ENCODE data around the gene GMPS.
"Not testable (repeated sequence)": the region's sequence is repeated elsewhere in the genome, so short reads cannot be mapped to it uniquely, and the experiment has no call there.

Gene GMPS

DNA sequence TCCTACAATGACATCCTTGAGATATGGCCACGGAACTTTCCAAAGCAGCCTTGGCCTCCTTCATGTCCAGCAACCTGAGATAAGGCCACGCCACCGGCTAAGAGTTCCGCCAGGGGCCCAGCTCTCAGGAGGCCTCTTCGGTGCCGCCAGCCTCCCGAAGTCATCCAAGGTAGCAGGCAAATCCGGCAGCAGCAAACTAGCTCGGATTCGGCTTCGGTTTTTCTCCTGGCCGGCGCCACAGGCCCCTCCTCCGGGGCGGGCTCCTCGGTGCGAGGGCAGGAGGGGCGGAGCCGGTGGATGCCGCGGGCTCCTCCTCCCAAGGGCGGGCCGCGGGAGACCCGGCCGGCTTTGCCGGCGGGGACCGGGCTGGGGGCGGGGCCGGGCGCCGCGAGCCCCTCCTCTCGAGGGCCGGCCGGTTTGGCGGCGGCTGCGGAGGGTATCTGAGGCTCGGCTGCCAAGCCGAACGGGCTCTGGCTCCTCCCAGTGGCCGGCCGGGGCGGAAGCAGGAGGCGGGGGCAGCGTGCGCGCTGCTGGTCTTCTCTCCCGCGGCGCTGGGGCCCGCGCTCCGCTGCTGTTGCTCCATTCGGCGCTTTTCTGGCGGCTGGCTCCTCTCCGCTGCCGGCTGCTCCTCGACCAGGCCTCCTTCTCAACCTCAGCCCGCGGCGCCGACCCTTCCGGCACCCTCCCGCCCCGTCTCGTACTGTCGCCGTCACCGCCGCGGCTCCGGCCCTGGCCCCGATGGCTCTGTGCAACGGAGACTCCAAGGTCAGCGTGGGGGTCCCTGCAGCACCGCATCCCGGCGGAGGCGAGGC lies at the start of gene GMPS:
Gene GMPS (plus strand): TSS at position 518 of the 812 bp plus-strand sequence. CDS start 221 bp downstream, at position 739.
- peak within 1 kb of the TSS; percentile 98 for H3K4me3 ChIP-seq (replicated peaks; ENCODE audit: low read depth, low read length)
- no peaks in the 10 kb centered on the region for H3K27me3 ChIP-seq (replicated peaks; ENCODE audit: control insufficient read depth, insufficient read depth, low read length)
- peak; percentile 95 for DNase-seq (ENCODE audit: extremely low read depth, insufficient read length)
- TF ChIP-seq, protein P1, sequence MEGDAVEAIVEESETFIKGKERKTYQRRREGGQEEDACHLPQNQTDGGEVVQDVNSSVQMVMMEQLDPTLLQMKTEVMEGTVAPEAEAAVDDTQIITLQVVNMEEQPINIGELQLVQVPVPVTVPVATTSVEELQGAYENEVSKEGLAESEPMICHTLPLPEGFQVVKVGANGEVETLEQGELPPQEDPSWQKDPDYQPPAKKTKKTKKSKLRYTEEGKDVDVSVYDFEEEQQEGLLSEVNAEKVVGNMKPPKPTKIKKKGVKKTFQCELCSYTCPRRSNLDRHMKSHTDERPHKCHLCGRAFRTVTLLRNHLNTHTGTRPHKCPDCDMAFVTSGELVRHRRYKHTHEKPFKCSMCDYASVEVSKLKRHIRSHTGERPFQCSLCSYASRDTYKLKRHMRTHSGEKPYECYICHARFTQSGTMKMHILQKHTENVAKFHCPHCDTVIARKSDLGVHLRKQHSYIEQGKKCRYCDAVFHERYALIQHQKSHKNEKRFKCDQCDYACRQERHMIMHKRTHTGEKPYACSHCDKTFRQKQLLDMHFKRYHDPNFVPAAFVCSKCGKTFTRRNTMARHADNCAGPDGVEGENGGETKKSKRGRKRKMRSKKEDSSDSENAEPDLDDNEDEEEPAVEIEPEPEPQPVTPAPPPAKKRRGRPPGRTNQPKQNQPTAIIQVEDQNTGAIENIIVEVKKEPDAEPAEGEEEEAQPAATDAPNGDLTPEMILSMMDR (IDR thresholded peaks at IDR 0.05; ENCODE audit: insufficient read depth, low read length, poor library complexity, severe bottlenecking): peak; percentile 35
- no peaks in the 10 kb centered on the region for H3K36me3 ChIP-seq (ENCODE audit: control insufficient read depth, insufficient read depth, low read length)

DNA sequence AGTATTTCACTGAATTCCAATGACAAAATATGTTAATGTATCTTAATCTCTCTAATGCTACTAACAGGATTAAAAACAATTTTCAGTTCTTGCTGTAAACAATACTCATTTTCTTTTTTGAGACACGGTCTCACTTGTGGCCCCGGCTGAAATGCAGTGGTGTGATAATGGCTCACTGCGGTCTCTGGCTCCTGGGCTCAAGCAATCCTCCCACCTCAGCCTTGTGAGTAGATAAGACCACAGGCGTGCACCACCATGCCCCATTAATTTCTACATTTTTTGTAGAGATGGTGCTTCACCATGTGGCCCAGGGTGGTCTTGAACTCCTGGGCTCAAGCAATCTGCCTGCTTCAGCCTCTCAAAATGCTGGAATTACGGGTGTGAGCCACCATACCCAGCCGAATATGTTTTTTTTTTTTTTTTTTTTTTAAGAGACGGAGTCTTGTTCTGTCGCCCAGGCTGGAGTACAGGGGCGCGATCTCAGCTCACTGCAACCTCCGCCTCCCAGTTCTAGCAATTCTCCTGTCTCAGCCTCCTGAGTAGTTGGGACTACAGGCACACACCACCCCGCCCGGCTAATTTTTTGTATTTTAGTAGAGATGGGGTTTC lies 41.9 kb upstream of the GMPS start:
- not testable (repeated sequence) for H3K27me3 ChIP-seq (replicated peaks; ENCODE audit: control insufficient read depth, insufficient read depth, low read length); H3K4me3 ChIP-seq (replicated peaks; ENCODE audit: low read depth, low read length); H3K36me3 ChIP-seq (ENCODE audit: control insufficient read depth, insufficient read depth, low read length); DNase-seq (ENCODE audit: extremely low read depth, insufficient read length)

DNA sequence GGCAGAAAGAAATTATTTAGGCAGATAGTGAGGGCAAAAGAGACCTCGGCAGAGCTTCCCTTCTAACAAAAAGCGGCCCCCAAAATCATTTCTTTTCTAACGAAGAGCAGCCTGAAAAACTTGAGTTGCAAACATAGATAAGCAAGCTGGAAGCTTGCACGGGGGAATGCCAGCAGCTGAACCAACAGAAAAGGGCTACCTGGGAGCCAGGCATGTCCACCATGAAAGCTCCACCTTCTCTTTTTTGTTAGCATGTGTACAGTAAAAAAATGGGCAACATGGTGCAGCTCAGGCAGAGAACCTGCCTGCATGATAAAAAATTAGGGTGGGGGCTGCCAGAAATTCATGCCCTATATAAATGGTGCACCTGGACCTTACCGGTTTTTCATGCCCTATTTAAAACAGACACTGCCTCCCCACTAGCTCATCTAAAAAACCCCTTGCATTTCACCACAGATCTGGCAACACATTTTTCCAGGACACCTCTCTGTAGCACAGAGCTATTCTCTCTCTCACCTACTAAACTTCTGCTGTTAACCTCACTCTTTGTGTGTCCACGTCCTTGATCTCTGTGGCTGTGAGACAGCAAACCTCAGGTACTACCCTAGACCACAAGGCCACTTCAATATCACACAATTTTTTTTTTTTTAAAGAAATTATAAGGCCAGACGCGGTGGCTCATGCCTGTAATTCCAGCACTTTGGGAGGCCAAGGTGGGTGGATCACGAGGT lies 34.9 kb upstream of the GMPS start:
- no peak overlapping the region for H3K4me3 ChIP-seq (replicated peaks; ENCODE audit: low read depth, low read length)
- TF ChIP-seq, protein P1 (IDR thresholded peaks at IDR 0.05; ENCODE audit: insufficient read depth, low read length, poor library complexity, severe bottlenecking): no peak
- no peaks in the 10 kb centered on the region for H3K27me3 ChIP-seq (replicated peaks; ENCODE audit: control insufficient read depth, insufficient read depth, low read length)
- DNase-seq (ENCODE audit: extremely low read depth, insufficient read length): no peak
- H3K36me3 ChIP-seq (ENCODE audit: control insufficient read depth, insufficient read depth, low read length): peaks cover 3% of the 10 kb centered on the region

DNA sequence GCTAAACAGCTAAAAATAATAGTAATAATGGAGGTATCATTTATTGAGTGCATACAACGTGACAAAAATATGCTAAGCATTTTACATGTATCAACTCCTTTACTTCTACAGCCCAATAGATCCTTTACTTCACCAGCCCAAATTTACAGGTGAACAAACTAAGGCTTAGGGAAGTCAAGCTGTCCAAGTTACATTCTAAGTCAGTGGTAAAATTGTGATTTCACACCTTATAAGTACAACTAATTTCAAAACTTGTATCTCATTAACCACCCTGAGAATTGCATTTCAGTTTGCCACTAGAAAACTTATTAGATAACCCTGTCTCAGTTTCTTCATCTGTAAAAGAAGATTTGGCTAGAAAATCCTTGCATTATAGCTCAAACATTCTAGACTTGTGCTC lies 26.9 kb upstream of the GMPS start:
- no peaks in the 10 kb centered on the region for H3K27me3 ChIP-seq (replicated peaks; ENCODE audit: control insufficient read depth, insufficient read depth, low read length)

DNA sequence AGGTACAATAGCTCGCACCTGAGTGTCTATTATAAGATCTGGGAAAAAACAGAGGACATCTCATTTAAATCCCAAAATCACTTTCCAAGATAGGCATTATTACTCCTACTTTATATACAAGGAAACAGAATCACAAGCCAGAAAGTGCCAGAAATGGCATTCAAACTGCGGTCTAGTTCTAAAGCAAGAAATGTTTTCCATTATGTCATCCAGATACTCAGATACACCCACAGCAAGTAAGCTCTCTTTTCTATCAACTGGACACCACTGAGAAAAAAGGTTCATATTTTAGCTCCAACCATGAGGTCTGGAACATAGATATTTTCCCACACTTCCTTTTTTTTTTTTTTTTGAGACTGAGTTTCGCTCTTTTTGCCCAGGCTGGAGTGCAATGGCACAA lies 24.3 kb upstream of the GMPS start:
- TF ChIP-seq, protein P1 (IDR thresholded peaks at IDR 0.05; ENCODE audit: insufficient read depth, low read length, poor library complexity, severe bottlenecking): no peak

More for the DNA sequence above, 26.9 kb upstream of the GMPS start:
- TF ChIP-seq, protein P1 (IDR thresholded peaks at IDR 0.05; ENCODE audit: insufficient read depth, low read length, poor library complexity, severe bottlenecking): no peak
- DNase-seq (ENCODE audit: extremely low read depth, insufficient read length): no peak
- Histone ChIP-seq H3K4me3 (replicated peaks; ENCODE audit: low read depth, low read length) (no peak overlapping the region), H3K36me3 (ENCODE audit: control insufficient read depth, insufficient read depth, low read length) (no peaks in the 10 kb centered on the region)

DNA sequence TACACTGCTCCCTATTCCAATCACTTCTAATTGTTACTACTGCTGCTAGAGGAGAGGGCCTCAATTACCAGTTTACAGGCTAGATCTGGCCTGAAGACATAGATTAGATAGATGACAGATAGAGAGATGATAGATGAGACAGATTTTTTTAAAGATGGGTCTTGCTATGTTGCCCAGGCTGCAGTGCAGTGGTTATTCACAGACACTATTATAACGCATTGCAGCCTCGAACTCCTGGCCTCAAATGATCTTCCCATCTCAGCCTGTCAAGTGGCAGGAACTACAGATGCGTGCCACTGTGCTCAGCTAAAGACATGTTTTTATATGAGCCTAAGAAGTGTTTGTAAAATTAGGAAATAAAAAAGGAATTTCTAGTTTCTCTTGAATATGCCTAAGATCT lies 22.5 kb upstream of the GMPS start:
- Histone ChIP-seq H3K27me3 (replicated peaks; ENCODE audit: control insufficient read depth, insufficient read depth, low read length) (no peaks in the 10 kb centered on the region), H3K4me3 (replicated peaks; ENCODE audit: low read depth, low read length) (no peak overlapping the region), H3K36me3 (ENCODE audit: control insufficient read depth, insufficient read depth, low read length) (no peaks in the 10 kb centered on the region; the same call in 1 of the 2 replicates)
- TF ChIP-seq, protein P1 (IDR thresholded peaks at IDR 0.05; ENCODE audit: insufficient read depth, low read length, poor library complexity, severe bottlenecking): no peak
- DNase-seq (ENCODE audit: extremely low read depth, insufficient read length): no peak

More for the DNA sequence above, 24.3 kb upstream of the GMPS start:
- no peaks in the 10 kb centered on the region for H3K27me3 ChIP-seq (replicated peaks; ENCODE audit: control insufficient read depth, insufficient read depth, low read length)
- H3K4me3 ChIP-seq (replicated peaks; ENCODE audit: low read depth, low read length): no peak overlapping the region
- H3K36me3 ChIP-seq (ENCODE audit: control insufficient read depth, insufficient read depth, low read length): no peaks in the 10 kb centered on the region; the same call in 1 of the 2 replicates
- DNase-seq (ENCODE audit: extremely low read depth, insufficient read length): no peak

DNA sequence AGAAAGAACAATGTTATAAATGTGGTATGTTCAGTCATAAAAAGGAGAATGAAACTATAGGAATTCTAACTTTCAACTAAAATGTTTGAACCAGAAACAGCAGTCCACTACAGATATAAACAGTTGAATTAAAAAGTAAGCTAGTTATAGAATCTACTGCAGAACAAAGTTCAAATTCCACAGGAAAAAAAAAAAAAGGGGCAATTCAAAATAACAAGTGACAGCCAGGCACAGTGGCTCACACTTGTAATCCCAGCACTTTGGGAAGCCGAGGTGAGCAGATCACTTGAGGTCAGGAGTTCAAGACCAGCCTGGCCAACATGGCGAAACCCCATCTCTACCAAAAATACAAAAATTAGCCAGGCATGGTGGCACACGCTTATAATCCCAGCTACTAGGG lies 21.0 kb upstream of the GMPS start:
- not testable (repeated sequence) for H3K4me3 ChIP-seq (replicated peaks; ENCODE audit: low read depth, low read length); H3K36me3 ChIP-seq (ENCODE audit: control insufficient read depth, insufficient read depth, low read length); H3K27me3 ChIP-seq (replicated peaks; ENCODE audit: control insufficient read depth, insufficient read depth, low read length); DNase-seq (ENCODE audit: extremely low read depth, insufficient read length)
